HG03378 (cell line): Measurements from ENCODE around the gene ENPP6.
"Not testable (repeated sequence)": the region's sequence is repeated elsewhere in the genome, so short reads cannot be mapped to it uniquely, and the experiment has no call there.

ENCODE experiments used
- ATAC-seq: cut with Tn5 transposase; IDR thresholded peaks from one replicate; pipeline ENCODE4 v1.9.1; 2021; ENCODE audit warnings: mild to moderate bottlenecking, moderate library complexity; ENCODE audit not compliant: unreplicated experiment

Gene ENPP6

GRCh38 chr4:184066584-184067300, 150.9 kb downstream of the ENPP6 start:
- no peak for ATAC-seq

GRCh38 chr4:184064877-184065276, 152.8 kb downstream of the ENPP6 start:
- no peak for ATAC-seq

GRCh38 chr4:184062769-184063168, 154.9 kb downstream of the ENPP6 start:
- no peak for ATAC-seq

GRCh38 chr4:184061582-184061981, 156.1 kb downstream of the ENPP6 start:
- no peak for ATAC-seq

- ATAC-seq, result no peak
These were observed 158.6 kb downstream of the ENPP6 start for GRCh38 chr4:184059099-184059498.

- ATAC-seq, result no peak
These were observed 159.6 kb downstream of the ENPP6 start for GRCh38 chr4:184058026-184058425.

GRCh38 chr4:184056877-184057276, 160.8 kb downstream of the ENPP6 start:
- ATAC-seq, result no peak

- ATAC-seq, result no peak
These were observed 164.2 kb downstream of the ENPP6 start for GRCh38 chr4:184053434-184053833.

- no peak for ATAC-seq
These were observed 165.1 kb downstream of the ENPP6 start for GRCh38 chr4:184052616-184053015.

GRCh38 chr4:184051262-184051661, 166.4 kb downstream of the ENPP6 start:
- ATAC-seq, result not testable (repeated sequence)

- no peak for ATAC-seq
These were observed 171.5 kb downstream of the ENPP6 start for GRCh38 chr4:184046148-184046547.

- ATAC-seq, result no peak
These were observed 176.5 kb downstream of the ENPP6 start for GRCh38 chr4:184041156-184041555.

- ATAC-seq, result no peak
These were observed 177.7 kb downstream of the ENPP6 start for GRCh38 chr4:184039963-184040383.
